Measurements from ENCODE around the gene ADGRD1.

DNA sequence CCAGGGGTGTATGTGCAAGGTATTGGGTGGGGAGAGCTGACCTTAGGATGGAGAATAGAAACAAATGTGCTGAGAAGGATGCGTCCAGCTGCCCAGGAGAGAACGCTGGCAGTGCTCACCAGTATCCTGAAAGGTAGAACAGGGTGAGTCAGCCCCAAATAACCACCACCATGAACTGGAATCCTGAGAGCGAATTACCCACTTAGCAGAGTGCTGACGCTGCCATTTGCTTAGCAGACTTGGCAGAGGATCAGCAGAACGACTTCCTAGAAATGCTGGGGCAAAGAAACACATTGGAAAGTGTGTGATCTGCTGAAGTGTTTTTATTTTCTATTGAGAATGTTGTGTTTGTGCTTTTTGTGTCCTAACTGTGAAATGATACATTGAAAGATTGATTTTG is 213.6 kb downstream of the ADGRD1 start:
- TF ChIP-seq, protein P1, sequence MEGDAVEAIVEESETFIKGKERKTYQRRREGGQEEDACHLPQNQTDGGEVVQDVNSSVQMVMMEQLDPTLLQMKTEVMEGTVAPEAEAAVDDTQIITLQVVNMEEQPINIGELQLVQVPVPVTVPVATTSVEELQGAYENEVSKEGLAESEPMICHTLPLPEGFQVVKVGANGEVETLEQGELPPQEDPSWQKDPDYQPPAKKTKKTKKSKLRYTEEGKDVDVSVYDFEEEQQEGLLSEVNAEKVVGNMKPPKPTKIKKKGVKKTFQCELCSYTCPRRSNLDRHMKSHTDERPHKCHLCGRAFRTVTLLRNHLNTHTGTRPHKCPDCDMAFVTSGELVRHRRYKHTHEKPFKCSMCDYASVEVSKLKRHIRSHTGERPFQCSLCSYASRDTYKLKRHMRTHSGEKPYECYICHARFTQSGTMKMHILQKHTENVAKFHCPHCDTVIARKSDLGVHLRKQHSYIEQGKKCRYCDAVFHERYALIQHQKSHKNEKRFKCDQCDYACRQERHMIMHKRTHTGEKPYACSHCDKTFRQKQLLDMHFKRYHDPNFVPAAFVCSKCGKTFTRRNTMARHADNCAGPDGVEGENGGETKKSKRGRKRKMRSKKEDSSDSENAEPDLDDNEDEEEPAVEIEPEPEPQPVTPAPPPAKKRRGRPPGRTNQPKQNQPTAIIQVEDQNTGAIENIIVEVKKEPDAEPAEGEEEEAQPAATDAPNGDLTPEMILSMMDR (IDR thresholded peaks at IDR 0.05; ENCODE audit: low read depth, low read length, poor library complexity, severe bottlenecking): no peak
- no peak for TF ChIP-seq EZH2phosphoT487 (IDR thresholded peaks at IDR 0.05; ENCODE audit: borderline replicate concordance, low read length)
